ENCODE measurements around the gene OXLD1.
A peak's percentile ranks its signal among the peaks of the same experiment; 100 is the strongest.

The OXLD1 gene

DNA sequence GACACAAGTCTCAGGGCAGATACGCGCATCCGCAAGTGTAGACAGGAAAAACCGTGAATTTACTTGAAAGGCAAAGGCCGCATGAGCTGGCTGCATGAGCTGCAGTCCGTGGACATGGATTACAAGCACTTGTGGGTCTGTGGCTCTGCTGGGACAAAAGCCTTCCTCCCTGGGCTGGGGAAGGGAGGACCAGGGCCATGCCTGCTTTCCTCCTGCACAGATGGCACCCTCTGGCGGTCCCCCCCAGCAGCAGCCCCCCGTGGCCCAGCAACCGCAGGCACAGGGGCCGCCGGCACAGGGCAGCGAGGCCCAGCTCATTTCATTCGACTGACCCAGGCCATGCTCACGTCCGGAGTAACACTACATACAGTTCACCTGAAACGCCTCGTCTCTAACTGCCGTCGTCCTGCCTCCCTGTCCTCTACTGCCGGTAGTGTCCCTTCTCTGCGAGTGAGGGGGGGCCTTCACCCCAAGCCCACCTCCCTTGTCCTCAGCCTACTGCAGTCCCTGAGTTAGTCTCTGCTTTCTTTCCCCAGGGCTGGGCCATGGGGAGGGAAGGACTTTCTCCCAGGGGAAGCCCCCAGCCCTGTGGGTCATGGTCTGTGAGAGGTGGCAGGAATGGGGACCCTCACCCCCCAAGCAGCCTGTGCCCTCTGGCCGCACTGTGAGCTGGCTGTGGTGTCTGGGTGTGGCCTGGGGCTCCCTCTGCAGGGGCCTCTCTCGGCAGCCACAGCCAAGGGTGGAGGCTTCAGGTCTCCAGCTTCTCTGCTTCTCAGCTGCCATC is 35.1 kb upstream of the OXLD1 start:
- no peak for DNase-seq (ENCODE audit: low read depth)

DNA sequence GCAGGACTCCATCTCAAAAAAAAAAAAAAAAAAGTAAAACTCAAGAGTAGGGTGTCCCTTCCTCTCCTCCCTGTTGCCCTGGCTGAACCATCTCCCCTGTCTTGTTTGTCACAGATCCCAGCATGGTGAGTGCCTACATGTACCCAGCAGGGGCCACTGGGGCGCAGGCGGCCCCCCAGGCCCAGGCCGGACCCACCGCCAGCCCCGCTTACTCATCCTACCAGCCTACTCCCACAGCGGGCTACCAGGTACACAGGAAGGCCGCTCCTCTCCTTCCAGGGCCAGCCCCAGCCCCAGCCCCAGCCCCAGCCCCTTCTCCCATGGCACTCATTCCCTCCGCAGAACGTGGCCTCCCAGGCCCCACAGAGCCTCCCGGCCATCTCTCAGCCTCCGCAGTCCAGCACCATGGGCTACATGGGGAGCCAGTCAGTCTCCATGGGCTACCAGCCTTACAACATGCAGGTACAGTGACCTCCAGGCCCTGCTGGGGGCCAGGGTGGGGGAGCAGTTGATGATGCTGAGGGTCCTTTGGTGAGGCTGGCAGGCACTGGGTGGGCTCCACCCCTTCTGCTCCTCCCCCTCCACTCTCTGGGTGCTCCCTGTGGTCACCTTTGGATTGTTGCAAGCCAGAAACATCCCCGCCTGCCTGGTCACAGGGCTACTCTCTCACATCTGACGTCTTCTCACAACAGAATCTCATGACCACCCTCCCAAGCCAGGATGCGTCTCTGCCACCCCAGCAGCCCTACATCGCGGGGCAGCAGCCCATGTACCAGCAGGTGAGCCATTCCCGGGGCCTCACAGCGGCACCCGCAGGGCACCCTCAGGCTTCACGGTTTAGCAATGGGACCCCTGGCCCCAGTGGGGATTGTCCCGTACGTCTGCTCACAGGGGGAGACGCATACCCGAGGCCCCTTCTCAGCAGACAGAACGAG is 34.2 kb upstream of the OXLD1 start:
- no peak for DNase-seq (ENCODE audit: low read depth)

- DNase-seq (ENCODE audit: low read depth) = no peak
Observed at GRCh38 chr17:81697261-81698044, 31.0 kb upstream of the OXLD1 start.

DNA sequence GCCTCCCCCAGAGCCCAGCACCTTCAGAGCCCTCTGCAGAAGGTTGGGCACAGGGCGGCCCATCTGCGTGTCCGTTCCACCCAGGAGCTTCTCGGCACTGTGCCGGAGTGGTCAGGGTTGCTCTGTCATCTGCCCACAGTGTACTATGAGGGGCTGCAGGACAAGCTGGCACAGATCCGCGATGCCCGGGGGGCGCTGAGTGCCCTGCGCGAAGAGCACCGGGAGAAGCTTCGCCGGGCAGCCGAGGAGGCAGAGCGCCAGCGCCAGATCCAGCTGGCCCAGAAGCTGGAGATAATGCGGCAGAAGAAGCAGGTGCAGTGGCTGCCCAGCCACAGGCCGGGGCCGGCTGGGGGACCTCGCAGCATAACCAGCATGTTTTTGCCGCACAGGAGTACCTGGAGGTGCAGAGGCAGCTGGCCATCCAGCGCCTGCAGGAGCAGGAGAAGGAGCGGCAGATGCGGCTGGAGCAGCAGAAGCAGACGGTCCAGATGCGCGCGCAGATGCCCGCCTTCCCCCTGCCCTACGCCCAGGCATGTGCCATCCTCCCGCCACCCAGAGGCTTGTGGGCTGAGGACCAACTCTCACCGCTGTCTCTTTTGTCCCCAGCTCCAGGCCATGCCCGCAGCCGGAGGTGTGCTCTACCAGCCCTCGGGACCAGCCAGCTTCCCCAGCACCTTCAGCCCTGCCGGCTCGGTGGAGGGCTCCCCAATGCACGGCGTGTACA is 30.0 kb upstream of the OXLD1 start:
- DNase-seq (ENCODE audit: low read depth) = no peak

DNA sequence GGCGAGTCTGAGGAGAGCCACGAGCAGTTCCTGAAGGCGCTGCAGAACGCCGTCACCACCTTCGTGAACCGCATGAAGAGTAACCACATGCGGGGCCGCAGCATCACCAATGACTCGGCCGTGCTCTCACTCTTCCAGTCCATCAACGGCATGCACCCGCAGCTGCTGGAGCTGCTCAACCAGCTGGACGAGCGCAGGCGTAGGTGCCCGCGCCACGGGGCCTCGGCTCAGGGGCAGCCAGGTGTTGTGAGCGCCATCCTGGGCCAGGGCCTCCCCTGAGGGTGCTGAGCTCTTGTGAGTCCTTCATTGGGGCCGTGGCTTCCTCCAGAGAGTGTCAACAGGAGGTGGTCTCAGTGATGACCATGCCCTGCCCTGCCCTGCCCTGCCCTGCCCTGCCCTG is 29.4 kb upstream of the OXLD1 start:
- no peak for DNase-seq (ENCODE audit: low read depth)

DNA sequence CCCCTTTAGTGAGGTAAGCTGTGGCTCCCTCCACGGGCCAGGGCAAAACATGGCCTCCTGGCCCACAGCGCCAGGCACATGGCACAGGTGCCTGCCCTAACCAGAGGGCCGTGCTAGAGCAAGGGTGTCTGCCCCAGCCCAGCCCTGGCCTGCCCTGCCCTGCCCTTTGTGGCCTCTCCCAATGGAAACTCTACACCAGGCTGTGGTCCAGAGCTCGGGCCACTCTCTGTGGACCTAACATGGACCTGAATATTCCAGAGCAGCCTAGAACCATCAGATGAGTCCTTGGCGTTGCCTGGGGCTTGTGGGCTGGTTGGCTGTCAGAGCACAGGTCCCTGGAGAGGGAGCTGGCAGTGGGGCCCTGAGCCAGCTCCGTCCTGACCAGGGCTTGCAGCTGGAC is 28.8 kb upstream of the OXLD1 start:
- no peak for DNase-seq (ENCODE audit: low read depth)

DNA sequence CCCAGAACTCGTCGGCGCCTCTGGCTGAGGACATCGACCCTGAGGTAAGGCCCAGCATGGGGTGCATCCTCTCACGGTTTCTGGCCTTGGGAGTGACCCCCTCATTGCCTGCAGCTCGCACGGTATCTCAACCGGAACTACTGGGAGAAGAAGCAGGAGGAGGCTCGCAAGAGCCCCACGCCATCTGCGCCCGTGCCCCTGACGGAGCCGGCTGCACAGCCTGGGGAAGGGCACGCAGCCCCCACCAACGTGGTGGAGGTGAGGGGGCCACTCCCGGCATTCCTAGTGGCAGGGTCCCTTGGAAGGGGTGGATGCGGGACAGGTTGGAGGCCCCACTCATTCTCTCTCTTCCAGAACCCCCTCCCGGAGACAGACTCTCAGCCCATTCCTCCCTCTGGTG is 28.4 kb upstream of the OXLD1 start:
- no peak for DNase-seq (ENCODE audit: low read depth)

GRCh38 chr17:81693509-81694210 is 27.3 kb upstream of the OXLD1 start:
- no peak for DNase-seq (ENCODE audit: low read depth)

DNA sequence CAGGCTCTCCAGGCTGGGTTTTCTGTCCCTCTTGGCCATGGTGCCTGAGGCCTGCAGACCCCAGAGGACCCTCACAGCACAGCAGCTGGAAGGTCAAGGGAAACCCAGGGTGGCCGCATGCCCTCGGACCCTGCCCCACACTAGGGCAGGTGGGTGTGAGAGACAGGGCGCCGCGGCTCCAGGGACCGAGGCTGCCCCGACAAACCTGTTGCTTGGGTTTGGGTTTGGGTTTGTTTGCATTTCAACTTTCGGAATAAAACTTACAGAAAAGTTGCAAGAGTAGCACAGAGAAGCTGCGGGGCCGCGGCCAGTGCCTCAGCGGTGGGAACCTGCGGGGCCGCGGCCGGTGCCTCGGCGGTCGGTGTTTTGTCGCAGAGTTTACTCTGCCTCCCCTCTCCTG is 25.2 kb upstream of the OXLD1 start:
- no peak for DNase-seq (ENCODE audit: low read depth)

DNA sequence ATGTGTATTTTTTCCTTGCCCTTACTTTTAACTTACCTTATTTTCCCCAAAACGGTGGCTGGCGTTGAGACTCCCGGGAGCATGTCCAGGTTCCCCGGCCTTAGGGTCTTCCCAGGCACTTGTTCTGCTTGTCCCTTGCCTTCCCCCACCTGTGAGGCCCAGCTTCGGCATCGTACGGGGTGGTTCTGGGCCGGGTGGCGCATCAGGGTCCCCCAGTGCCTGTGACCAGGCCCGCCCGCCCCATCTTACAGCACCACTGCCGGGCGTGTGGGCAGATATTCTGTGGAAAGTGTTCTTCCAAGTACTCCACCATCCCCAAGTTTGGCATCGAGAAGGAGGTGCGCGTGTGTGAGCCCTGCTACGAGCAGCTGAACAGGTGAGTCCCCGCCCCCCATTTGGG is 24.8 kb upstream of the OXLD1 start:
- DNase-seq (ENCODE audit: low read depth) = no peak

DNA sequence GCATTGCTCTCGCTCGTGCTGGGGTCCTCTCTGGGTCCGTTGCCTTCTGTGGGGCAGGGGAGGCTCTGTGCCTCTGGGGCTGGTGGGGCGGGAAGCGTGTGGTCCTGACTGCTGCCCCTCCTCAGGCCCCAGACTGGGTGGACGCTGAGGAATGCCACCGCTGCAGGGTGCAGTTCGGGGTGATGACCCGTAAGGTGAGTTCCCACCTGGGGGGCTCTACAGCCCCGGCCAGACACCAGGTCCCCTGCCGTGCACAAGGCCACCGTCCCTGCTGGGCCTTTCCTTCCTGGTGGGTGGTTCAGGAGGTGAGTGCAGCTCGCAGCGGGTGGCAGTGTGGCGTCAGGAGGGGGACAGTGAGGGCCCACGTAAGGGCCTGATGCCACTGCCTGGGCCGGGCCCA is 24.1 kb upstream of the OXLD1 start:
- DNase-seq (ENCODE audit: low read depth) = no peak

DNA sequence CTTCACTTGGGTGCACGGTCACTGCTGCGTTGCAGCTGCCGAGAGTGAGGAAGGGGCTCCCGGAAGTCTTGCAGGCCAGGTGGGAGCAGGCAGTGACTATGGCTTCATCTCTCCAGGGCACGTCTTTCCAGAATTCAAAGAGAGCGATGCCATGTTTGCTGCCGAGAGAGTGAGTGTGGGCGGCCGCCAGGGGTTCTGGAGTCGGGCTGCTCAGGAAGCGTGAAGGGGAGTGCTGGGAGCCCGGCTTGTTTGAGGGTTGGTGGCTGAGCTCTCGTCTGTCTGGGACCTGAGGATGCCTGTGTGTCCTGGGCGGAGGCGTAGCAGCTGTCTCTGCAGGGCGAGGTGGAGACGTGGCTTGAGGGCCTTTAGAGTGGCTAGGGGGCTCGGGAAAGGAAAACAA is 23.7 kb upstream of the OXLD1 start:
- no peak for DNase-seq (ENCODE audit: low read depth)

GRCh38 chr17:81688616-81689015 is 22.2 kb upstream of the OXLD1 start:
- no peak for DNase-seq (ENCODE audit: low read depth)

DNA sequence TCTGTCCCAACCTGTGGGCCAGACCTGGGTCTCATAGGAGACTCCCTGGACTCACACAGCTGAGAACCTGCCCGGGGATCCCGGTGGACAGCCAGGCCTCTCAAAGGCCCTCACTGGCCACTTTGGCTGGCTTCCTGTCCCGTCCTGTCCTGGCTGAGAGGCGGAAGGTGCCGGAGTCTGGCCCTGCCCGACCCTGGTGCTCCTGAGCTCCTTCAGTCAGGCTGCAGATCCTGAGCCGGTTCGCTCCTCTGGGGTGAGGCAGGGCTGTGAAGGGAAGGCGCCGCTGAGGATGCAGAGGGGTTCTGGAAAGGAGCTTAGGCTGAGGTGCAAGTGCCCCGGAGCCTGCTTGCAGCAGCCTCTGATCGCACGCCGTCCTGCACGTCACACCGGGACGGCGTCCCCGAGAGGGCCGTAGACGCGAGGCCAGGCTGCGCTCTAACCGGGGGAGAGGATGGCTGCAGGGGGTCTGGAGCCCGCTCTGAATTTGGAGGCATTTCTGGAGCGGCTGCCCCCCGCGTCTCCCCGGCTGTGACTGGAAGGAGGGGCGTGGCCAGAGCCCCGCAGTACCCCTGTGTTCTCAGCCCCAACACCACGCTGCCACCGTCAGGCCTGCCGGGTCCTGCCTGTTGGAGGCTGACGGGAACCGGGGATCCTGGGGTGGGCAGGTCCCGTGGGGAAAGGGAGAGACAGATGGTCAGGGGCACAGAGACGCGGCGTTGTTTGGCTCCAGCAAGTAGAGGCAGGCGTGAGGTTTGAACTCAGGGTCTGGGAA is 21.6 kb upstream of the OXLD1 start:
- no peak for DNase-seq (ENCODE audit: low read depth)

DNA sequence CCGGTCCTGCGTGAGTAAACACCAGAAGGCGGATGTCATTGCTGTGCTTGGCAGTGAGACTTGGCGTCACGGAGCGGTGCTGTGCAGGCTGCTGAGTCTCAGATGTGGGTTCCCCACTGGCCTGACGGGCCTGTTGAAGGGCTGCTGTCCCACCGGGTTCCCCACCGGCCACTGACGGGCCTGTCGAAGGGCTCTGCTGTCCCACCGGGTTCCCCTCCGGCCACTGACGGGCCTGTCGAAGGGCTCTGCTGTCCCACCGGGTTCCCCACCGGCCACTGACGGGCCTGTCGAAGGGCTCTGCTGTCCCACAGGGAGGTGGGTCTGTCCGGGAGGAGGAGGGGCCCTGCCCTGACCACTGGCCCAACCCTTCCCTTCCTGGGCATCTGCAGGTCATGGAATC is 20.2 kb upstream of the OXLD1 start:
- no peak for DNase-seq (ENCODE audit: low read depth)

- DNase-seq (ENCODE audit: low read depth) = no peak
Observed at GRCh38 chr17:81685108-81685507, 18.7 kb upstream of the OXLD1 start.

GRCh38 chr17:81684442-81684911 is 18.1 kb upstream of the OXLD1 start:
- no peak for DNase-seq (ENCODE audit: low read depth)

GRCh38 chr17:81683584-81684441 is 17.4 kb upstream of the OXLD1 start, which contains the start of the genes ARL16 and HGS:
Gene ARL16, minus strand, starts transcription at chr17:81683797. Its CDS starts 44 bp downstream, at chr17:81683753.
Gene HGS, plus strand, starts transcription at chr17:81684011. Its CDS starts 56 bp downstream, at chr17:81684067.
- DNase-seq (ENCODE audit: low read depth) = peak; percentile 95

DNA sequence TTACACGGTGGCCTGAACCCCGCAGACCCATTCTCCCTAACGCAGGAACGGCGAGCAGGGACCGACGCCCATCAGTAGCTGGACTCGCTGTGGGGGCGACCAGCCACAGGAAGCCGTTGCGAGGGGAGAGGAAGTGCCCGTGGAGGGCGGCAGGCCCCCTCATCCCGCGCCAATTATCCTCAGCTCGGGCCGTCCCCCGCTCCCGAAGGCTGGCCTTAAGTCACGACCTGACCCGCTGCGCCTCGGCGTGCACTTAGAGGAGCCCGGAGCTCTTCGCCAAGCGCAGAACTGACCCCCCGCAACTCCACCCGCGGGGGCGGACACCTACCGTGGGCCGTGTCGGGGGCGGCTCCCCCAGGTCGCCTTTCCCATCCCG is 16.8 kb upstream of the OXLD1 start:
- no peak for DNase-seq (ENCODE audit: low read depth)
